ENCODE measurements around the gene SMIM10L1. TPM values are rescaled to one million over a fixed set of nuclear protein-coding genes. Genes with fewer than 3 reads are reported as not detected.

Gene SMIM10L1
- total RNA-seq, 1 donor from 2014 or later: 8.6 TPM

DNA sequence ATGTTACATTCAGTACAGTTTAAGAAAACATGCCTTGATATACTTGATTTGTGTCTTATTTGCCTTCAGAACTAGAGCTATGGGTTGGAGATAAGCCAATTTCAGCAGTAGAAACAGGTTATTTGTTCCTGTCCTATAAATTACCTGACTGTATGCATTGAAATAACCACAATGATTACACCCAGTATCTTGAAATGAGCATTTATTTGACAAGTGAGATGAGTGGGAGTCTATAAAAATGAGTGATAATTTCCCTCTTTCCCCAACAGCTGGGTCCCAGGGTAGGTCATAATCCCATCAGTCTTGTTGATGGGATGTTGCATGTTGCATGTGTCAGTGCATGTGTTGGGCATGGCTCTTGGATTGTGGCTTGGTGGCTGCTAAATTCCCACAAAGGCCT is 12.0 kb downstream of the SMIM10L1 start:
- no peak for DNase-seq (ENCODE audit: low spot score)

DNA sequence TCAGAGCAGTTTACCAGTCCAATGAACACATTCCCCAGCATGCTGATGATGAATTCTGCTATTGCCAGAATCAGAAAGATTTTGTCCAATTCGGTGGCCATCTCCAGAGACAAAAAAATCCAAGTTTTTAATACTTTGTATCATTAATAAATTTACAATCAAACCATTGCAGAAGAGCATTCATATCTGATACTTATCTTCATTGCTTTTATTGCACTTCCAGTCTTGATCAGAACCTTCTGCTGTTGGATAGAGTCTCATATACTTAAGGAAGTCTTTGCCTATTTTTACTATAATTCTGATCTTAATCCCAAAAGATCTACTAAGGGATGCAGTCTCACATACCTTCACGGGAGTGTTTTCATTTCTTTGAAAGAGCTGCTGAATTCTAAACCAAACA is 15.8 kb downstream of the SMIM10L1 start, which contains the start of gene TAS2R42:
Gene TAS2R42 (minus strand): TSS at position 101 of the 400 bp plus-strand sequence. CDS start 0 bp downstream, at position 101.
- no peak for DNase-seq (ENCODE audit: low spot score)

DNA sequence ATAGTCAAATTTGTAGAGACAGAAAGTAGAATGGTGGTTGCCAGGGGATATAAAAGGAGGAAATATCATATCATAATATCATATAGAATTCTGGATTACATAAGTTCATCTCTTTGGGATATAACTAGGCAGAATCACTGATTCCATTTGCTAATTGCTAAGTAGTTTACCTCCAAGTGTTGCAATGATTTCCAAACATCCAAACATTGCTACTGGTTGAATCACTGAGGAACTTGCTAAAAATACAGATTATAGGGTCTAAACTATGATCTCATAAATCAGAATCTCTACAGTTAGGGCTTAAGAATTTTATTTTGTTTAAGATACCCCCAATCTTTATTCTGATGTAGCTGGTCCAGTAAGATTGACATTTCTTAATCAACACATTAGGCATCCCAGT is 31.8 kb downstream of the SMIM10L1 start:
- DNase-seq (ENCODE audit: low spot score): no peak

DNA sequence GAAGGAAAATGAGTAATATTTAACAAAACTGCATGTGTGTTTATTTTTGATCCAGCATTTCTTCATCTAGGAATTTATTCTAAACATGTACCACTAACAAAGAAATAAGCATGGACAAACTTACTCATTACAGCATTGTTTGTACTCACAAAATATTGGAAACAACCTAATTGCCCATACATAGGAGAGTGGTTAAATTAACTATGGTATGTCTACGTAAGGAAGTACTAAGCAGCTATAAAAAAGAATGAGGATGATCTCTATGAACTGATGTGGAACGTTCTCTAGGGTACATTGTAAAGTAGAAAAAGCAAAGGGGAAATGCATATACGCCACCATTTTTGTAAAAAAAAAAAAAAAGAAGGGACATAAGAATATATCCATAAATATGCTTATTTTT is 33.2 kb downstream of the SMIM10L1 start:
- DNase-seq (ENCODE audit: low spot score): no peak

DNA sequence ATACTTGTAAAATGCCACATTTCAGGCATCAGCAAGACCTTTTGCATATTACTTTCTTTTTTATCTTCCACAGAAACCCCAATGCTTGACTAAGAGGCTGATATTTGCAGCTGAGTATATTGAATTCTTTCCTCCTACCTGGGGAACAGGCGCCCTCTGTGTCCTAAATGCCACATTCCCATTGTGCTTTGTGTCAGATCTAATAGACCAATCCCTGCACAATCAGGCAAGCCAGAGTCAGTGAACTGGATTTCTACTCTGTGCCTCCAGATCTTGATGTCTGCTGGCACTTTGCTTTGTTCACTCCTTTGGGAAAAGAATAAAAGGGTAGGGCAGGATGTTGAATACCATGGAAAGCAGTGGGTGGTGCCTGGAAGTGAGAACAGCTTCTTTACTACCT is 38.1 kb downstream of the SMIM10L1 start:
- no peak for DNase-seq (ENCODE audit: low spot score)

Other genes starting within 250 kb of the SMIM10L1 start
- not detected for gene PRH2, start 242.0 kb upstream of the SMIM10L1 start, total RNA-seq
- gene TAS2R14, start 231.9 kb upstream of the SMIM10L1 start, total RNA-seq: 2.4 TPM
- 2.0 TPM for gene TAS2R50, start 184.3 kb upstream of the SMIM10L1 start, total RNA-seq
- gene TAS2R20, start 172.9 kb upstream of the SMIM10L1 start, total RNA-seq: 1.5 TPM
- 2.8 TPM for gene TAS2R19, start 148.6 kb upstream of the SMIM10L1 start, total RNA-seq
- 3.7 TPM for gene TAS2R31, start 139.8 kb upstream of the SMIM10L1 start, total RNA-seq
- 1.8 TPM for gene TAS2R46, start 108.9 kb upstream of the SMIM10L1 start, total RNA-seq
- gene TAS2R43, start 78.9 kb upstream of the SMIM10L1 start, total RNA-seq: not detected
- gene TAS2R30, start 36.5 kb upstream of the SMIM10L1 start, total RNA-seq: 4.1 TPM
- gene TAS2R42, start 15.7 kb downstream of the SMIM10L1 start, total RNA-seq: not detected
- not detected for gene PRB3, start 98.5 kb downstream of the SMIM10L1 start, total RNA-seq
- not detected for gene PRB4, start 139.2 kb downstream of the SMIM10L1 start, total RNA-seq
- gene PRB2, start 224.4 kb downstream of the SMIM10L1 start, total RNA-seq: not detected

All from mesenteric fat pad (tissue), 1 donor.